T-helper 2 cell treated with Interferon-gamma antibody and Interleukin-4, amounts not matched to agents 100 ng/mL and 5 ng/mL, for 36 hours (primary cell): Measurements from ENCODE around the gene DDRGK1. TPM values are rescaled to one million over a fixed set of nuclear protein-coding genes. Genes with fewer than 3 reads are reported as not detected.
"Not testable (repeated sequence)": the region's sequence is repeated elsewhere in the genome, so short reads cannot be mapped to it uniquely, and the experiment has no call there.

Experiments
- intact Hi-C: fragments of 100-400 bp; cut with micrococcal nuclease; formaldehyde crosslinking; loops from one replicate; pipeline ENCODE4 v1.15.1; 2023
- total RNA-seq: library from RNA; stranded (reverse); gene quantifications from 2 replicates; pipeline ENCODE4 v1.2.3, GENCODE V29; 2022

DDRGK1 gene
- total RNA-seq, 1 donor from 2014 or later, result 52.9 TPM

DNA sequence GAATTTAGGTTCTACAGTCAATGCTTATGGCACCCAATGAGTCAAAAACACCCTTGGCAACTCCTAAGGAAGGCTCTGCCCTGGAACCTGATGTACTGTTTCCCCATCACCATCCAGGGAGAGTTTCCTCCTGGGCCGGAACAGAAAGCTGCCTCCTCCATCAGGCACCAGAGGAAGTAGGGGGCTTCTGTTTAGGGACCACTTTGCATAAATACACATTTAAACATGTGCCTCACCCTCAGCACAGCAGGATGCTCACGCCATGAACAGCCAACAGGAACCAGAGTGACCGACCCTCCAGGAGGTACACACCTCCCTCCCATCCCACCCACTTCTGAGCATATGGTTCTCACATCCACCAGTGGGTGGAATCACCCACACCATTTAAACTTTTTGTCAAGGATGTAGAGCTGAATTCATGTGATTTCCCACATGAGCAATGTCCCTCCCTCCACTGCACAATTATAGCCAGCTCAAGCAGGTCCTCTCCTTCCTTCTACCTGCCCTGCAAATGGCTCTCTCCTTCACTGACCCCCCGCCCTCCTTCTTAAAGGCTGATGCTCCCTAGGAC lies 14.8 kb downstream of the DDRGK1 start:
- intact Hi-C loops, result no loop called here

DNA sequence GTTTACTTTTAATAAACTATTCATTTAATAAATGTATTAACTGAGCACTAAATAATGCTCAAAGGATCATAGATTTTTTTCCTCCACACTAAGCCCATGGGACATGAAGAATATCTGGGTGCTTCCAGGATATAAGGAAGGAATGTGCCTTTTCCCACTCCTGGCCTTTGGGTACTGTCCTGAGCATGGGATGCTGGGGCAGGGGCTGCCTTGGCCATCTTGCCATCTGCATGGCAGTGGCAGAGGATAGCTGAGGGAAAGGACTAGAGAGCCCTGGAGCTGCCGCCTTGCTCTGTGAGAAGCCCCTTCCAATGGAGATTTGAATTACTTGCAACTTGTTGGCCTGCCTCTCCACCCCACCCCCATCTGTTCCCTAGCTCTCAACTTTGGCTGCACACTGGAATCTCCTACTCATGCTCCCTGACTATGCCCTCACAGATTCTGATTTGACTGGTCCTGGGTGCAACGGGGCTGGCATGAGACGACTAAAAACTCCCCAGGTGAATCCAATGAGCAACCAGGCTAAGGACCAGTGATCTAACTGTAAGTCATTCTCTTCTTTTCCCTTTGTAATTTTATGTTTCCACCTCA lies 15.6 kb downstream of the DDRGK1 start:
- intact Hi-C loops, result no loop called here

DNA sequence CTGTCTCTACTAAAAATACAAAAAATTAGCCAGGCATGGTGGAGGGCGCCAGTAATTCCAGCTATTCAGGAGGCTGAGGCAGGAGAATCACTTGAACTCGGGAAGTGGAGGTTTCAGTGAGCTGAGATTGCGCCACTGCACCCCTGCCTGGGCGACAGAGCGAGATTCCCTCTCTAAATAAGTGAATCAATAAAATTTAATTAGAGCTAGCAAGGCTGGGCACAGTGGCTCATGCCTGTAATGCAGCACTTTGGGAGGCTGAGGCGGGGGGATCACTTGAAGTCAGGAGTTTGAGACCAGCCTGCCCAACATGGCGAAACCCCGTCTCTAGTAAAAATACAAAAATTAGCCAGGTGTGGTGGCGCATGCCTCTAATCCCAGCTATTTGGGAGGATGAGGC lies 16.6 kb downstream of the DDRGK1 start:
- intact Hi-C loops, result not testable (repeated sequence)

DNA sequence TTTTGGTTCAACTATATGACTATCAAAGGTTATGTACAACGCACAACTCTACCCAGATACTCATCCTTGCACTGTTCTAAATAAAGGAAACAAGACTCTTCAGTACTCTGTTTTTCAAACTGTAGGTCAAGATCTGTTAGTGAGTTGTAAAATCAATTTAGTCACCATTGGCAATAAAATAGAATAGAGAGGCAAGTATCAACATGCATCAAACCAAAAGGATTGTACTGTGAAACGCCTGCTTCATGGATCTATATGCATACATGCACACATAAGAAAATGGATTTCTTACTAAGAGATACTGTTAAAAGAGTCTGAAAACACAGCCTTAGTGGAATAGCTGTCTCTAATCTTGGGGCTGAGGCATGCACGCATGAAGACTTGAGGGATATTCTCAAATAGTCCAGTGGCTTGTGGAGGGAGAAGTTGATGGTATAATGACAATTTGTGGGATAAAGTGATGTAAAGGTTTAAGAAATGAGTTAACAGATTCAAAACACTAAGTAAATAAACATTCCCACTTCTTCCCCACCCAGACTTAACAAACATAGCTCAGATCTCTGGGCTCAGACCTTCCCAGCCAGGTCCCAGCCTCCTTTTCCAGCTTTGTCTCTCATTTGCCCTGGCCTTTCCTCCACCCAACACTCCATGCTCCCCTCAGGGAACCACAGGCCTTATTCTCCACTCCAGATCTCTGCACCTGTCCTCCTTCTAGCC lies 20.4 kb downstream of the DDRGK1 start:
- intact Hi-C loops, result no loop called here

DNA sequence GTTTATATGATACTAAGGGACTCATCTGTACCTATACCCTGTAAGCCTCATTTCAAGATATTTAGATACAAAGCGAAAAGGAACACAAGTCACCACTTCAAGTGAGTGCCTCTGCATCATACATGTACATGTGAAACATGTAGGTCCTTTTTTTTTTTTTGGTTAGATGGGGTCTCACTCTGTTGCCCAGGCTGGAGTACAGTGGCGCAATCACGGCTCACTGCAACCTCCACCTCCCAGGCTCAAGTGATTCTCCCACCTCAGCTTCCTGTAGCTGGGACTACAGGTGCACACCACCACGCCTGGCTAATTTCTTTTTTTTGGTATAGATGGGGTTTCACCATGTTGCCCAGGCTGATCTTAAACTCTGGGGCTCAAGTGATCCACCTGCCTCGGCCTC lies 22.1 kb downstream of the DDRGK1 start:
- intact Hi-C loops, result not testable (repeated sequence)

DNA sequence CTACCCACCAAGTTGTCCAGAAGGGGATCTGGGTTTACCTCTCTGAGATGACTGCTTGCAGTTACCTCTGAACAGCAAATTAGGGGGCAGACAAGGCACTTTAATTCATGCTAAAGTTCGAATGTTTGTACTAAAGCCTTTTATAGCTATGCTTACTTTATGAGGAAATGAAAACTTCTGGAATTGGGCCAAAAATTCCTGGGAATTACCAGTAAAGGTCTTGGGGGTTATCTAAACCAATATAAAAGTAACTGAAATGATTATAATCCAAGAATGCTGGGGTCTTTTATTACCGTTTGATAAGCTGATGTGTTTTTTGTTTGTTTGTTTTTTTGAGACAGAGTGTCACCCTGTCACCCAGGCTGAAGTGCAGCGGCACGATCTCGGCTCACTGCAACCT lies 23.2 kb downstream of the DDRGK1 start:
- intact Hi-C loops, result no loop called here

DNA sequence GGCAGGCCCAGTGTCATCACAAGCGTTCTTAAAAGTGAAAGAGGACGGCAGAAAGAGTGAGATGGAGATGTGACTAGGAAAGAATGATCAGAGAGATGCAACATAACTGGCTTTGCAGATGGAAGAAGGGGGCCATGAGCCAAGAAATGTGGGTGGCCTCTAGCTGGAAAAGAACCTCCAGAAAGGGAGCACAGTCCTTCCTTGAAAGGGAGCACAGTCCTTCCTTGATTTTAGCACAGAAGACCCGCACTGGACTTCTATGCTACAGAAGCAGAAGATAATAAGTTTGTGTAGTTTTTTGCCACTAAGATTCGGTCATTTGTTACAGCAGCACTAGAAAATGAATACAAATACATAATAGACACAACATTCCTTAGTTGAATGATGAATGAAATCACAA lies 24.2 kb downstream of the DDRGK1 start:
- intact Hi-C loops, result no loop called here

DNA sequence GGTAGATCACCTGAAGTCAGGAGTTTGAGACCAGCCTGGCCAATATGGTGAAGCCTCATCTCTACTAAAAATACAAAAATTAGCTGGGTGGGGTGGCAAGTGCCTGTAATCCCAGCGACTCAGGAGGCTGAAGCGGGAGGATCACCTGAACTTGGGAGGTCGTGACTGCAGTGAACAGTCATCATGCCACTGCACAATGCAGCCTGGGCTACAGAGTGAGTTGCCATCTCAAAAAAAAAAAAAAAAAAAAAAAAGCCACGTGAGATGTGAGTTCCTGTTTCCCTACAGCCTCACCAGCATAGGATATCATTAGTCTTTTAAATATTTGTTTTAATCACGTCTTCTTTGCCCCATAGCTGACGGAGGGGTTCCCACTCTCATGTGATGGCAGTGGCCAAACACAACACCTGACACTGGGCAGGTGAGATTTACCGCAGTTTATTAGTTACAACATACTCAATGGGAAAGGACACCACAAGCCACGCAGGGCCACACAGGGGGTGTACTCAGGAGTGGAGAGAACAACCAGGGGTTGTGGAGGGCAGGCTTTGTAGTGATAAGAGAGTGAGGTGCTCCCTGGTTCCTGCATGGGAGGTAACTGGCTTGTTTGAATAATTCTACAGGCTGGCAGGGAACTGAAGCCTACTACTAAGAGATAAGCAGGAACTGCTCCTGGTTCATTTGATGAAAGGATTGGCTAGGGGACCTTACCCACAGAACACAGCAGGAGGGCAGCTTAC lies 26.6 kb downstream of the DDRGK1 start:
- intact Hi-C loops, result no loop called here

DNA sequence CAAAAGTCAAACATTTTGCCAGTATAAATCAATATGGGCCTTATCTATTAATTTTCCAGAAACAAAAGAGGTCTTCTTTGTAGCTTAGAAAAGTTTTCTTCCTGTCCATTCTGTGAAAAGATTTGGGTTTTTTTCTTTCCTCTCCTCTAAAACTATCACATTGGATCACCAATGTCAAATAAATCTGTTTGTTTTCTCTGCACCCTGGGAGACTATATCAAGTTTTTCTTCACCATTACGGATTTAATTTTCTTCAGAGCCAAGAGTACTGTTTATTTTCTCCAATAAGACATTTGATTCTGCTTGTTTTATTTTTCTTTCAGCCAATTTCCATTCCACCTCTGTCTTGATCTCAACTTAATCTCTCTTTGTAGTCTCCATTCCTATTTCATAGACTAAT lies 29.2 kb downstream of the DDRGK1 start:
- intact Hi-C loops, result no loop called here

DNA sequence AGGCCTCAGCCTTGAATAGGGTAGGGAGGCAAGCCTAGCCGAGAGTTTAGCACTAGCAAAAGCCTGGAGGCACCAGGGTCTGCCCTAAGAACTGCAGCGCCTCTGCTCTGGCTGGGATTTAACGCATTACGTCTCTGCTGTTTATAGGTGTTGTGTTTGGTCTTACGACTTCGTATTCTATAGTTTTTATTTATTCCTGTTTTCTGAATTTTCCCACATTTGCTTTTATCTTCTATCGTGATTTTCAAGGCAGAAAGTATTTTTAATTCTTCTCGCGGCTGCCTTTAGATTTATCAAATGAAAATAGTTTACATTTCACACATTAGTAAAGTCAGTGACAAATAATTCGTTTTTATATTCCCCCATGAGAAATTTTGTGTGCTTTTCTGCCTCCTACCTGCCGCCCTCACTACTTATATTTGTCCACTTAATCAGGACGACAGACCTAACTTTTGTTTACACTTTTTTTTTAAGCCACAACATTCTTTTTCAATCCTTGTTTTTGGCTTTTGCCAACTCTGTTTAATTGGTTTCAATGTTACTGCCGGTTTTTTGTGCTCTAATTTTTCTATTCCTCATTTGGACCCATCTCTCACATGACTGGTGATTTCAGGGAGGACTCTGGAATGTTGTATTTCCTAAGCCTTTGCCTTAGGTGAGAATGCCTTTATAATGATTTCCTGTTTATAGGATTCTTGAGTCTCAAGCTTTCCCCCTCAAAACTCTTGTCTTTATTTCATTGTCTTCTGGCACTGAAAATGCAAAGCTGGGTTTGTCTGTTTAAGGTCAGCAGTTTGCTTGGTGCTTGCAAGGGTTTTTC lies 29.8 kb downstream of the DDRGK1 start:
- intact Hi-C loops, result no loop called here

DNA sequence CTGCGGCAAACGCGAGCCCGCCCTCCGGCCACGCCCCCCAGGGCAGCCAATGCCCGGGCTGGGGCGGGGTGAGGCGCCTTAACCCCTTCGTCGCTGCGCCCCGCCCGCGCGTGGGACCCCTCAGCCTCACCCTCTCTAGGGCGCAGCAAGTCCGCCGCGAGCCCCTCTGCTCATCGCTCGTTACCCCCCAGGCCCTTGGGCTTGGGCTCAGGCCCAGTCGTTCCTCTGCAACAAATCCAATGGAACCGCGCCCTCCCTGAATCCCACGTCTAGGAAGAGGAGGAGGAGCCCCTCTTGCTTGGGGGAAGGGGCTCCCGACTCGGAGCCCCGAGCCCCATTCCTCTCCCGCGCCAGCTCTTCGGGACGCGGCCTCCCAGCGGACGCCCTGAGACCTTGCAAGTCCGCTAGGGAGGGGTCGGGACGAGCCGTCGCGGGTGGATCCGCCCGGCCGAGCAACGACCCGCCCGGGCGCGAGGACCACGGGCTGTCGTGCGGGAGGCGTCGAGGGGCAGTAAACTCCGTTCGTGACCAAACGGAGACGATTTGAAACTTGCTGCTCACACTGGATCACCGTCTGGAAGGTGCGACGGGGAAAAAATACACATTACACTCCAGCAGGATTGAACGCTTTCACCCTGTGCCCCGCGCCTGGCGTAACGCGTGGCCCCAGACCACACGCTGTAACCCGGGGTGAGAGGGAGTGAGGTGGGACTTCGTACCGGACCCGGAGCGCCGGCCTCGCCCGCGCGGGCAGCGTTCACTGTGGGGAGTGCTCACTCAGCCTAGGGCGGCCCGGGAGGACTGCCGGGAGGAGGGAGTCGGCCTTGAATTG lies 30.7 kb downstream of the DDRGK1 start:
- intact Hi-C loops, result loop anchor here (1.0 kb wide), 1 partner anchor 15 kb away; the partner anchor contains the start of genes FASTKD5 and UBOX5

DNA sequence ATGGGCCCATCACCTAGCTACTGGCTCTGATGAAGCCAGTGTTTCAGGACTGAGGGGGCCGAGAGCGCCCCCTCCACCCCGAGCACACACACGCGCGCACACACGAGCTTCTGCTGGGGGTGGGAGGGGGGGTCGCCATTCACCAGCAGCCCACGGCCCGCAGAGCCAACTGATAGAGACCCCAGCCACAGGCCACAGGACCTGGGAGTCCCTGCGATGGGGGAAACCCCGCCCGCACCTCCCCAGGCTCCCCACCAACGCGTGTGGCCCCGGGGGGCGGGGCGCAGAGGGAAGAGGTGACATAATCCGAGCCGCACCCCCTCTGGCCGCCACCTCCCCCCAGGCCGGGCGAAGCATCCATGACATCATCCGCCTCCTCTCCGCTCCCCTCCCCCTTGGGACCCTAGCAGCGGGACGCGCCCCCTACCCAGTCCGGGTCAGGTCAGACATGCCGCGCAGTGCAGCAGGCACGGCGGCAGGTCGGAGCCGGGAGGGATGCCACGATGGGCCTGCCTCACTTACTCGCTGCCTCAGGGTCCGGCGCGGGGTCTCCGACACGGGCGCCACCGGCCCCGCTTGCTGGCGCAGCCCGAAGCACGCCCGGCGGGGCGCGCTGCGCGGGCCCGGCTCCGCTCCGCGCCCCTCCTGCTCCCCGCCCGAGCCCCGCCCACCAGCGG lies 31.4 kb downstream of the DDRGK1 start, which contains the start of gene LZTS3:
Gene LZTS3, minus strand, starts transcription at position 617 of the 677 bp plus-strand sequence. CDS start 6,386 bp downstream, outside the sequence.
- intact Hi-C loops, result loop anchor here (1.0 kb wide), 1 partner anchor 14 kb away; the partner anchor contains the start of genes FASTKD5 and UBOX5

DNA sequence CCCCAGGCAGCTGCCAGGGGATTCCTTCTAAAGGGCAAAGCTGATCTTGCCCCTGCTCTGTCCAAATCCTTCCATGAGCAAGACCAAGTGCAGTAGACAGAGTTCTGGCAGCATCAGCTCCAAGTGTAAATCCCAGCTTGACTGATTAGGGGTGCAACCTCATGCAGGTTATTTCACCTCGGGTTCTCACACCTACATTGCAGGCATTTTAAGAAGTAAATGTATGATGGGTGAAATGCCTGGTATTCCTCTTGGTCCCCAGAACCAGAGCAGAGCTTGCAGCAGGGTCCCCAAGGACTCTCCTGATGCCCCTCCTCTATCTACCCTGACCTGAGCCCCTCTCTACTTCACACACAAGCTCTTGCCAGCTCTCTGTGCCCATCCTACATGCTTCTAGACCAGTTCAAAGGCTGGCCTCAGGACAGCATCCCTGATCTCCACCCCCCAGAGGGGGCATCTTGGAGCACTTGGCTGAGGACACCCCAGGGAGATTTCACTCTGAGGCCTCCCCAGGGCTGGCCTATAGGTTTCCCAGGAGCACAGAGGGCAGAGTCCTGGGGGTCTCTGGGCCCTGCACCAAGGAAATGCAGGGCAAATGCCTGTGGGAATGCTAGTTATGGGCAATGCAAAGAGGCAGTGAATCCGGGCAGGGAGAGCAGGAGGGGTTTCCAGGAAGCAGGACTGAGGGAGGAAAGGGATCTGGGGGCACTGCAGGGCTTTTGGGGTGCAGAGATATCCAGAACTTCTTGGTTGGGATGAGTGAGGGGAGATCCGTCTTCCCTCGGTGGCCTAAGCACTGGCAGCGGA lies 32.2 kb downstream of the DDRGK1 start:
- intact Hi-C loops, result no loop called here

DNA sequence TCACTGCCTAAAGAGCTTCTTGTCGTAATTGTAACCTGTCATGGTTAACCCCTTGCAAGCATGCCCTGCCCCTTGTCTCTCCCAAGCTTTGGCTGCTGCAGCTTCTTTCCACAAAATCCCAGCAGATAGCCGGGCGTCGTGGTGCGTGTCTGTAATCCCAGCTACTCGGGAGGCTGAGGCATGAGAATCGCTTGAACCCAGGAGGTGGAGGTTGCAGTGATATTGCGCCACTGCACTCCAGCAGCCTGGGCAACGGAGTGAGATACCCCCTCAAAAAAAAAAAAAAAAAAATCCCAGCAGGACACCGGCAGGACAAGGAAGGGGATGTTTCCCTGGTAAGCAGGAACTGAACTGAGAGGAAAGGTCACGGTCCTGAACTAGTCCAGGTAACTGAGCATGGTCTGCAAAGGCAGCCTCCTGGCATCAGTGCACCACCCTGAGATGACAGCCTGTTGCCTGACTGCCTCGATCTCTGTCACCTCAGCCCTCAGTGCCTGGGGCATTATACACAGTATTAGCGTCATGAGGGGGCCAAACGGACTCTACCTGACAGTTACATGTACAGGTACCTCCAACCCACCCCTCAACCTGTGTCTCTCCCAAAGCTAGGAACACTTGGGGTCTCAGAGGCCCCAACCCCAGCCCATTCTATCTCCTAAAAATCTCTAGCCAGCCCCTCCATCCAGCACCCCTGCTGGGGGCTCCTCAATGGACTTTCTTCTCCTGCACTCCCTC lies 32.9 kb downstream of the DDRGK1 start:
- intact Hi-C loops, result no loop called here

DNA sequence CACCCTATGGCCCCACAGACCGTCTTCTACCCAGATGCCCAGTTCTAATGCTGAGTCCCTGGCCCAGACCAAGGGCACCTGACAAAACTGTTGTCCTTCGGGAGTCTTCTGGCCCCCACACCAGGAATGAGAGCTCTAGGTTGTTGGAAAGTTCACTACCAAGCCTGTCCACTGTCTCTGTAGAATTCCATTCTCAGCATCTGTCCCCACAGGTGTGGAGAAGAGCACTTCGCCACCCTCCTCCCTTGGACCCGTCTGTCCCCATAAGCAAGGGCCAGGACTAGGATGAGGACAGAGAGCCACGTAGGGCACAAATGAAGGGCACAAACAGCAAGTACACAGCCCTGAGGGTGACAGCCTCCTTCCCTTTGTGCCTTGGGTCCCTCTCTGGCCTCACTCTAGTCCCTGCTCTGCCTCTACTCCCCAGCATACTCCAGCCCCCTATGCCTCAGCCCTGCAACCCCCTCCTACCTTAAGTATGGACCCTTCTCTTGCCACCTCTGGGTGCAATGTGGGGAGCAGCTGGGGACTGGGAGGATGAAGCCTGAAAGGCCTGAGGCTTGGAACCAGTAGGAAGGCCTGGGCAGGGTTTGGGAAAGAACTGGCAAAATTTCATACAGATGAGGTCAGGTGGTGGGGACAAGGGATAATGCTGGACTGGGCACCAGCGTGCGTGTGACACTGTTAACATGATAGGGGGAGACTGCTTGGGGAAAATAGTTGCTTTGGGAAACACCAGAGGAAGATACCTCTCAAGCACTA lies 35.5 kb downstream of the DDRGK1 start:
- intact Hi-C loops, result no loop called here

DNA sequence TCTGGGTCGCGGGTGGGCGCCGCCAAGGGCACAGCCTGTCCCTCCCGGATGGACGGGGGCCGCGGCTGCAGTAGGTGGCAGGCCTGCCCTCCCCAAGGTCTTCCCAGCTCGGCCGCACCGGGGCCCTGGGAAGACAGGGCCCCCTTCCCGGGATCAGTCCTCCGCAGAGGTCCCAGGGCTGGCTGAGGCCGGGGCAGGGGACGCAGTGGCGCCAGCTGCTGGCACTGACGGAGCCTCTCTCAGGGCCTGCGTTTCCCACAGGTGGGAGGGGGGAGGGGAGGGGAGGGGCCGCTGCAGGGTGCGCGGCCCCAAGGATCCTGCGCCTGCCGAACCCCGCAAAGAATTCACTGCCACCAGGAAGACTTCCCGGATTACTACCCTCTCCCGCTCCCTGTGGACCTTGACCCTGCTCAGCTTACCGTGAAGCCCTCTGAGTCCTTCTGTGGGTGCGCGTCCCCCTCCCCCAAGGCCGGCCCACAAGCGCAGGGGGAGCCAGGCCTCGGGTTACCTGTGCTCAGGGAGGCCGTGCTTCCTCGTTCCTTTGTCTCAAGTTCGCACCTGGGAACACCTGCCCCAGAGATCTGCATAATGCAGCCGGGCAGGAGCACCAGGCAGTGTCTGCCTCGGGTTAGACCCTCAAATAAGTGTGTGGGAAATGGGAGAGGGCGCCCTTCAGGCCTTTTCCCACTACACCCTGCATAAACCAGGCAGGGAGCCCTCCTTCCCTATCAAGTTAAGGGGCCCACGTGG lies 36.2 kb downstream of the DDRGK1 start:
- intact Hi-C loops, result no loop called here

DNA sequence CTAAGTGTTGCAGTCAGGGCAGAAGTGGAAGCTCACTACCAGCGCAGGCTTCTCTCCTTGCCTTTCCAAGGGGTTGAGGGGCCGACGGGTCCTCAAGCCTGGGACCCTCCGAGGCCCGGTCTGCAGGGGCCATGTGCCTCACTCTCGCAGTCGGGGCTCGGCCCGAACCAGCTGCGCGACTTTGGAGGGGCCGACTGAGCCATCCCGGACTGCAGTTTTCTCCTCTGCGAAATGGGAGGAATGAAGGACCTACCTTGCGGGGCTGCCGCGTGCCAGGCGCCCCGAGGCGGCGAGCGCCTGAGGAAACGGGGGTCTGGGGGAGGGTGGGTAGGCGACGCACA lies 36.8 kb downstream of the DDRGK1 start:
- intact Hi-C loops, result no loop called here
